Liver (tissue), 9 donors: Measurements from ENCODE around the gene CDRT4. TPM values are rescaled to one million over a fixed set of nuclear protein-coding genes. Genes with fewer than 3 reads are reported as not detected.

Source experiments
- DNase-seq: peaks from one replicate; pipeline ENCODE4 v3.0.0-alpha.2; 2017; ENCODE audit warnings: low spot score
- H3K27ac ChIP-seq, 2 donors: one replicate each; pipeline ENCODE4 v1.7.0; 2013; ENCODE audit warnings: inconsistent platforms in 2 of 2, low read length in 2 of 2, control low read depth in 1 of 2, low read depth in 1 of 2, mild to moderate bottlenecking in 1 of 2
- H3K27me3 ChIP-seq, 4 donors: one replicate each; pipeline versions ENCODE4 v1.6.1 to v1.7.0; 2013; ENCODE audit warnings: low read length in 3 of 4, inconsistent platforms in 1 of 4, mild to moderate bottlenecking in 1 of 4, moderate library complexity in 1 of 4; ENCODE audit not compliant: control insufficient read depth in 4 of 4, insufficient read depth in 4 of 4
- H3K36me3 ChIP-seq, 4 donors: one replicate each; pipeline versions ENCODE4 v1.6.1 to v1.7.0; 2013; ENCODE audit warnings: low read length in 3 of 4, mild to moderate bottlenecking in 3 of 4, low read depth in 1 of 4, moderate library complexity in 1 of 4; ENCODE audit not compliant: control insufficient read depth in 4 of 4, insufficient read depth in 3 of 4
- H3K4me1 ChIP-seq, 4 donors: one replicate each; pipeline versions ENCODE4 v1.6.1 to v1.7.0; 2013; ENCODE audit warnings: low read length in 3 of 4, mild to moderate bottlenecking in 3 of 4, moderate library complexity in 1 of 4; ENCODE audit not compliant: control insufficient read depth in 4 of 4, insufficient read depth in 4 of 4
- H3K4me3 ChIP-seq, 3 donors: one replicate each; pipeline versions ENCODE4 v1.6.1 to v1.7.0; 2013; ENCODE audit warnings: low read length in 3 of 3, control low read depth in 1 of 3, low read depth in 1 of 3, mild to moderate bottlenecking in 1 of 3
- H3K9ac ChIP-seq, 2 donors: one replicate each; pipeline ENCODE4 v1.7.0; 2013; ENCODE audit warnings: low read length in 2 of 2, mild to moderate bottlenecking in 2 of 2, moderate library complexity in 2 of 2, control low read depth in 1 of 2, low read depth in 1 of 2
- H3K9me3 ChIP-seq, 4 donors: one replicate each; pipeline versions ENCODE4 v1.6.1 to v1.7.0; 2013; ENCODE audit warnings: low read length in 3 of 4; ENCODE audit not compliant: control insufficient read depth in 4 of 4
- EGR1 ChIP-seq, 2 donors: IDR thresholded peaks; 2 replicates each; pipeline ENCODE4 v1.6.1; 2016 to 2018; ENCODE audit warnings: antibody characterized with exemption in 2 of 2, low read depth in 2 of 2
- FOXA1 ChIP-seq: IDR thresholded peaks from 2 replicates; pipeline ENCODE4 v1.6.1; 2016; ENCODE audit warnings: antibody characterized with exemption
- GABPA ChIP-seq, 2 donors: IDR thresholded peaks in 1 of 2; conservative IDR thresholded peaks in 1 of 2; 2 replicates each; pipeline ENCODE4 v1.6.1; 2016; ENCODE audit warnings: antibody characterized with exemption in 2 of 2, mild to moderate bottlenecking in 1 of 2, moderate library complexity in 1 of 2
- HNF4A ChIP-seq, 2 donors: conservative IDR thresholded peaks; 2 replicates each; pipeline ENCODE4 v1.6.1; 2016; ENCODE audit warnings: antibody characterized with exemption in 2 of 2, mild to moderate bottlenecking in 2 of 2
- JUND ChIP-seq, 2 donors: IDR thresholded peaks; 2 replicates each; pipeline ENCODE4 v1.6.1; 2016; ENCODE audit warnings: antibody characterized with exemption in 2 of 2
- RAD21 ChIP-seq, 2 donors: IDR thresholded peaks; 2 replicates each; pipeline ENCODE4 v1.6.1; 2016; ENCODE audit warnings: antibody characterized with exemption in 2 of 2, mild to moderate bottlenecking in 2 of 2
- RXRA ChIP-seq, 2 donors: IDR thresholded peaks; 2 replicates each; pipeline ENCODE4 v1.6.1; 2017 to 2018; ENCODE audit warnings: antibody characterized with exemption in 2 of 2, mild to moderate bottlenecking in 1 of 2
- TAF1 ChIP-seq: conservative IDR thresholded peaks from 2 replicates; pipeline ENCODE4 v1.6.1; 2016; ENCODE audit warnings: antibody characterized with exemption, mild to moderate bottlenecking
- YY1 ChIP-seq: IDR thresholded peaks from 2 replicates; pipeline ENCODE4 v1.6.1; 2016; ENCODE audit warnings: antibody characterized with exemption, mild to moderate bottlenecking
- WGBS: extraction: QIAGEN DNeasy Blood & Tissue Kit; methylation state at CpG from one replicate; pipeline ENCODE4 v1.1.7; 2013; 5-methylcytosine and 5-hydroxymethylcytosine counted together
- polyA plus RNA-seq, 2 donors: library from polyadenylated mRNA; stranded (reverse) in 1 of 2; unstranded in 1 of 2; fragments of 200-250 nt in 1 of 2; fragments of >200 nt in 1 of 2; fragmentation: Nextera tagmentation in 1 of 2; extraction: Ambion mirVana in 1 of 2; gene quantifications; one replicate each; pipeline versions ENCODE4 v1.2.1 to v1.2.3, GENCODE V29; 2013 to 2015
- total RNA-seq, 2 donors: library from RNA; depleted of rRNA; stranded (reverse); fragments of >200 nt; gene quantifications; one replicate each; pipeline ENCODE4 v1.2.3, GENCODE V29; 2014
- TF ChIP-seq, protein P1 (sequence below): IDR thresholded peaks from 2 replicates; pipeline ENCODE4 v1.6.1; 2016; ENCODE audit warnings: antibody characterized with exemption, mild to moderate bottlenecking
- TF ChIP-seq, protein P2 (sequence below): IDR thresholded peaks from 2 replicates; pipeline ENCODE4 v1.6.1; 2016; ENCODE audit warnings: antibody characterized with exemption
- TF ChIP-seq, protein P3 (sequence below): IDR thresholded peaks from 2 replicates; pipeline ENCODE4 v1.6.1; 2016; ENCODE audit warnings: antibody characterized with exemption
- donor health status: healthy.
- donor health status: healthy.
- donor health status: healthy.
- donor health status: healthy.
- donor health status: healthy.

The CDRT4 gene
- total and polyA plus RNA-seq, 4 donors = 0.43 to 3.3 (median 1.8) TPM; not detected in 1

DNA sequence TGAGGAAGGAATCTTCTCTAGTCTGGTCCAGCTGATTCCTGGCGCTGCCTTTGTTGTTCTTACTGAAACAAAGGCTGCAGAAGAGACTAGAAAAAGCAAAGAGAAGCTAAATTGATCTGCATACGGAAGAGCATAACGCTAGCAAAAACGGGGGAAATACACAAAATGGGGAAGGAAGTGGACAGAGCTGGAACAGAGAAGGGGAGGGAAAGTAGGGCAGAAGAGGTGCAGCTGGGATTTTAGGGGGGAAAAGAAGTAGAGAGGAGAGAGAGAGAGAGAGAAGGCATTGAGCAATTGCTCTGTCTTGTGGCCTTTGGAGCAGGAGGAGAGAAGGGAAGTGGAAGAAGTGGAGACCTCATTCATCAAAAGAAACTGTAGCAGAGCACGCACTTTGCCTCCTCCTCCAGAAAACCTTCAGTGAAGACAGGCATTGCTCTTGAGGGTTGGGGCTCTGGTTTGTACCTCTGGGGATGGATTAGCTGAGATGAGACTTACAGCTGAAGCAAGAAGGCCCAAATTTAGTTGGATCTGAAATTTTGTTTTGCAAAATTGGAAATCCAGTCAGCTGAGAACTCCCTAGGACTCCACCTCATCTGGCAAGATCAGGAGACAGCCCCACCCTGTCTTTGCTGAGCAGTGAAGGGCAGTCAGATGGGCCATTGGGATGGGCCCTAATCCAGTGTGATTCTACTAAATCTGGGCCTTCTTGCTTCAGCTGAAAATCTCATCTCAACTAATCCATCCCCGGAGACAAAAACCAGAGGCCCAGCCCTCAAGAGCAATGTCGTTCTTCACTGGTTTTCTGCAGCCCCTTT lies 55.8 kb downstream of the CDRT4 start:
- no peak for TF ChIP-seq HNF4A (conservative IDR thresholded peaks at IDR 0.05)
- Histone ChIP-seq H3K27ac (no peak overlapping the region), H3K9me3 (no peaks in the 10 kb centered on the region), H3K36me3 (no peaks in the 10 kb centered on the region), H3K4me1 (no peaks in the 10 kb centered on the region), H3K9ac (no peak overlapping the region), H3K4me3 (no peak overlapping the region), H3K27me3 (no peaks in the 10 kb centered on the region)
- WGBS = 76% methylated on average over 7 of the region's 7 CpGs
- DNase-seq = no peak

DNA sequence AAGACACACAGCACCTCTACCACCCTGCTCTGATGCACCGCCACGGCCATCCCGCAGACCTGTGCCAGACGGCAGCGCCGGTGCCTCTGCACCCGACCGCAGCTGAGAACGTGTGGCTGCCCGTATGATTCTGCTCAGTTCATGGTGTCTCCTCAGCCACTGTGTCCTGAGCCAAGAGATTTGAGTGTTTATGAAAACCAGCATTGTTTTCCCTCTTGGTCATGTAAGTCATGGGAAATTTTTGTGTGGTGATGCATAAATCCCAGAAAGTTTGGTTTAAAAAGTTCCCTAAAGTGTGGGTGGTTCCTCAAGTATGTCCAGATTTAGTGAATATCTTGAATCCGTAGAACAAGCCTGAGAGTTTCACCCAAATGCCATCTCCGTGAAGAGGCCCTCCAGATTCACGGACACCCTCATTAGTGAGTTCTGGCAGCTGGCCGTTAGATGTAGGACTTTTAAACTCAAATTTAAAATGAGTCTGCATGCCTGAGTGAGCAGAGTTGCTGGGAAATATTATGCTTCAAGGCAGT lies 57.6 kb downstream of the CDRT4 start:
- Histone ChIP-seq H3K4me3 (no peak overlapping the region), H3K9me3 (no peaks in the 10 kb centered on the region), H3K36me3 (no peaks in the 10 kb centered on the region), H3K27me3 (no peaks in the 10 kb centered on the region), H3K9ac (no peak overlapping the region), H3K27ac (peak overlapping the region; percentile 1 to 58), H3K4me1 (peaks cover 0 to 7% (median 6%) of the 10 kb centered on the region in 4 donors)
- DNase-seq = no peak
- WGBS = 90% methylated on average over 14 of the region's 14 CpGs
- TF ChIP-seq YY1 (peak; percentile 4), JUND (IDR thresholded peaks at IDR 0.05) (peak in 1 of 2 donors; percentile 19), FOXA1 (no peak)

DNA sequence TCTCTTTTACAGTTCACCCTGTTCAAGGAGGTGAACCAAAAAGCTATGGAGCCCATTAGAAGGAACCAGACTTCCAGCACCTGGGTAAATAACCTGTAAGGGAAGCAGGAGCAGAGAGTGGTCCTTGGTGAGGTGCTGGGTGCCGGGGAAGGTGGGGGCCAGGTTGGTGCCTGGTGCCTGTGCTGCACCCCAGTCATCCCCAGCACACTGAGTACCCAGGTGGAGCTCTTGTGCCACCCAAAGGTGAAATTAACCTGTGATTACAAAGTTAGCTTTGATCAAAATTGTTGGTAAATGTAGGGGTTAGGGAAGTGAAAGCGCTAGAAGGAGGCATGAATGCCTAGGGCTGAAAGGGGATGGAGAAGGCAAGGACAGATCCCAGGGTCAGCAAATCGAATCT lies 58.6 kb downstream of the CDRT4 start:
- Histone ChIP-seq H3K9me3 (no peaks in the 10 kb centered on the region), H3K27ac (peak overlapping the region in 1 of 2 donors; percentile 1), H3K27me3 (no peaks in the 10 kb centered on the region), H3K36me3 (no peaks in the 10 kb centered on the region), H3K4me3 (no peak overlapping the region), H3K4me1 (peaks cover 0 to 10% (median 7%) of the 10 kb centered on the region in 4 donors), H3K9ac (no peak overlapping the region)
- TF ChIP-seq, protein P1, sequence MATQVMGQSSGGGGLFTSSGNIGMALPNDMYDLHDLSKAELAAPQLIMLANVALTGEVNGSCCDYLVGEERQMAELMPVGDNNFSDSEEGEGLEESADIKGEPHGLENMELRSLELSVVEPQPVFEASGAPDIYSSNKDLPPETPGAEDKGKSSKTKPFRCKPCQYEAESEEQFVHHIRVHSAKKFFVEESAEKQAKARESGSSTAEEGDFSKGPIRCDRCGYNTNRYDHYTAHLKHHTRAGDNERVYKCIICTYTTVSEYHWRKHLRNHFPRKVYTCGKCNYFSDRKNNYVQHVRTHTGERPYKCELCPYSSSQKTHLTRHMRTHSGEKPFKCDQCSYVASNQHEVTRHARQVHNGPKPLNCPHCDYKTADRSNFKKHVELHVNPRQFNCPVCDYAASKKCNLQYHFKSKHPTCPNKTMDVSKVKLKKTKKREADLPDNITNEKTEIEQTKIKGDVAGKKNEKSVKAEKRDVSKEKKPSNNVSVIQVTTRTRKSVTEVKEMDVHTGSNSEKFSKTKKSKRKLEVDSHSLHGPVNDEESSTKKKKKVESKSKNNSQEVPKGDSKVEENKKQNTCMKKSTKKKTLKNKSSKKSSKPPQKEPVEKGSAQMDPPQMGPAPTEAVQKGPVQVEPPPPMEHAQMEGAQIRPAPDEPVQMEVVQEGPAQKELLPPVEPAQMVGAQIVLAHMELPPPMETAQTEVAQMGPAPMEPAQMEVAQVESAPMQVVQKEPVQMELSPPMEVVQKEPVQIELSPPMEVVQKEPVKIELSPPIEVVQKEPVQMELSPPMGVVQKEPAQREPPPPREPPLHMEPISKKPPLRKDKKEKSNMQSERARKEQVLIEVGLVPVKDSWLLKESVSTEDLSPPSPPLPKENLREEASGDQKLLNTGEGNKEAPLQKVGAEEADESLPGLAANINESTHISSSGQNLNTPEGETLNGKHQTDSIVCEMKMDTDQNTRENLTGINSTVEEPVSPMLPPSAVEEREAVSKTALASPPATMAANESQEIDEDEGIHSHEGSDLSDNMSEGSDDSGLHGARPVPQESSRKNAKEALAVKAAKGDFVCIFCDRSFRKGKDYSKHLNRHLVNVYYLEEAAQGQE = no peak
- TF ChIP-seq RAD21 (IDR thresholded peaks at IDR 0.05) = peak; percentile 4 to 12
- no peak for DNase-seq
- WGBS = 90% methylated on average over 3 of the region's 3 CpGs

DNA sequence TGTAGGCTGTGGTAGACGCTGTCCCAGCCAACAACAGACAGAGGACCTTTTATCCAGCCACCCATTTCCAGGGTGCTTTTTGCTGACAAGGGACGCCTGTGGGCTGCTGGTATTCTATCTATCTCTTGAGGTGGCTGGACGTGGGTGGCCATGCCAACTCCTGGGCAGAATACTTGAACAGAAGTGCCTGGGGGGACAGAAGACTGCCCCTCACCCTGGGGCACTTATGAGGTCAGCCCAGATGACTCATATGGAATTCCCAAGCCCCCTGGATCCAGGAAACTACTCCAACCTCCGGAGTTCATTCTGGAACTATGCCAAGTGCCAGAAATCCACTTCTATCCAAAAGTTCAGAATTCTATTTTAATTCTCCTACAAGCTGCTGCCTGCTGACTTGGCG lies 61.3 kb downstream of the CDRT4 start:
- Histone ChIP-seq H3K36me3 (no peaks in the 10 kb centered on the region), H3K9ac (no peak overlapping the region), H3K27me3 (no peaks in the 10 kb centered on the region), H3K9me3 (no peaks in the 10 kb centered on the region), H3K4me3 (no peak overlapping the region), H3K4me1 (peaks cover 0 to 10% (median 7%) of the 10 kb centered on the region in 4 donors), H3K27ac (no peak overlapping the region)
- TF ChIP-seq, protein P2, sequence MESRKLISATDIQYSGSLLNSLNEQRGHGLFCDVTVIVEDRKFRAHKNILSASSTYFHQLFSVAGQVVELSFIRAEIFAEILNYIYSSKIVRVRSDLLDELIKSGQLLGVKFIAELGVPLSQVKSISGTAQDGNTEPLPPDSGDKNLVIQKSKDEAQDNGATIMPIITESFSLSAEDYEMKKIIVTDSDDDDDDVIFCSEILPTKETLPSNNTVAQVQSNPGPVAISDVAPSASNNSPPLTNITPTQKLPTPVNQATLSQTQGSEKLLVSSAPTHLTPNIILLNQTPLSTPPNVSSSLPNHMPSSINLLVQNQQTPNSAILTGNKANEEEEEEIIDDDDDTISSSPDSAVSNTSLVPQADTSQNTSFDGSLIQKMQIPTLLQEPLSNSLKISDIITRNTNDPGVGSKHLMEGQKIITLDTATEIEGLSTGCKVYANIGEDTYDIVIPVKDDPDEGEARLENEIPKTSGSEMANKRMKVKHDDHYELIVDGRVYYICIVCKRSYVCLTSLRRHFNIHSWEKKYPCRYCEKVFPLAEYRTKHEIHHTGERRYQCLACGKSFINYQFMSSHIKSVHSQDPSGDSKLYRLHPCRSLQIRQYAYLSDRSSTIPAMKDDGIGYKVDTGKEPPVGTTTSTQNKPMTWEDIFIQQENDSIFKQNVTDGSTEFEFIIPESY = no peak
- TF ChIP-seq GABPA (IDR thresholded peaks at IDR 0.05 in 1 of 2, conservative IDR thresholded peaks at IDR 0.05 in 1 of 2) (no peak), EGR1 (IDR thresholded peaks at IDR 0.05; ENCODE audit: low read depth in 2 of 2) (no peak), TAF1 (no peak), FOXA1 (no peak), YY1 (no peak), RXRA (IDR thresholded peaks at IDR 0.05) (no peak)
- TF ChIP-seq, protein P3, sequence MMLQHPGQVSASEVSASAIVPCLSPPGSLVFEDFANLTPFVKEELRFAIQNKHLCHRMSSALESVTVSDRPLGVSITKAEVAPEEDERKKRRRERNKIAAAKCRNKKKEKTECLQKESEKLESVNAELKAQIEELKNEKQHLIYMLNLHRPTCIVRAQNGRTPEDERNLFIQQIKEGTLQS = no peak
- TF ChIP-seq, protein P1 = no peak
- 81% methylated on average over 5 of the region's 5 CpGs for WGBS
- DNase-seq = no peak
